GM12878 (cell line): ENCODE measurements around the gene NF1. TPM values are rescaled to one million over a fixed set of nuclear protein-coding genes. Genes with fewer than 3 reads are reported as not detected.
A peak's percentile ranks its signal among the peaks of the same experiment; 100 is the strongest.

Experiments used
- ATAC-seq: fragments of 200-7000 bp; cut with Tn5 transposase; 3 replicates; pipeline ENCODE4 v1.9.1; 2020; ENCODE audit warnings: mild to moderate bottlenecking, moderate library complexity
- BruUV-seq: library from RNA; stranded (reverse); fragments of 400-500 nt; replicated peaks from 2 replicates; lab custom pipeline; 2021; lab: Mats Ljungman, UMichigan
- CTCF ChIA-PET: fragments of 300-600 bp; sonication (Branson Sonifier 250); formaldehyde crosslinking; extraction: SDS; loops from one replicate; lab custom pipeline; 2021; ENCODE audit warnings: inconsistent platforms; lab: Yijun Ruan, JAX
- POLR2A ChIA-PET: fragments of 350-600 bp; formaldehyde crosslinking; extraction: SDS; loops from one replicate; lab custom pipeline; 2021; ENCODE audit warnings: inconsistent platforms; lab: Charles Lee
- RAD21 ChIA-PET: fragments of 300-600 bp; sonication (Branson Sonifier 250); formaldehyde crosslinking; loops from one replicate; lab custom pipeline; 2023; ENCODE audit warnings: antibody characterized with exemption; ENCODE audit not compliant: unreplicated experiment; lab: Charles Lee
- SMC1A ChIA-PET: fragments of 300-600 bp; sonication (Branson Sonifier 250); formaldehyde crosslinking; loops from one replicate; lab custom pipeline; 2023; ENCODE audit not compliant: unreplicated experiment, uncharacterized antibody; lab: Charles Lee
- DNase-seq: peaks from one replicate; pipeline ENCODE4 v3.0.0-alpha.2; 2011; ENCODE audit warnings: low read depth, low spot score
- FAIRE-seq: peaks from 3 replicates; lab custom pipeline; 2011; peaks lifted over from hg19 to GRCh38; lab: Jason Lieb, UNC
- H2AFZ ChIP-seq: 2 replicates; pipeline ENCODE4 v1.6.0; 2011; ENCODE audit warnings: low read depth, low read length, control low read depth; ENCODE audit not compliant: control insufficient read depth
- H3K27ac ChIP-seq: 2 replicates; pipeline ENCODE4 v1.5.1; 2011; ENCODE audit warnings: control low read depth; ENCODE audit not compliant: control insufficient read depth, insufficient read depth
- H3K27me3 ChIP-seq, 2 experiments: replicated peaks in 1 of 2; 2 replicates each; pipeline versions ENCODE4 v1.6.0 to v1.6.1; 2011; ENCODE audit warnings: low read length in 1 of 2; ENCODE audit not compliant: control insufficient read depth in 2 of 2, insufficient read depth in 2 of 2
- H3K36me3 ChIP-seq, 2 experiments: 2 replicates each; pipeline ENCODE4 v1.5.1; 2011; ENCODE audit warnings: low read length in 1 of 2; ENCODE audit not compliant: control insufficient read depth in 2 of 2, insufficient read depth in 2 of 2
- H3K4me1 ChIP-seq: 2 replicates; pipeline ENCODE4 v1.6.1; 2011; ENCODE audit warnings: mild to moderate bottlenecking, low read length, moderate library complexity, mixed read lengths; ENCODE audit not compliant: control insufficient read depth, insufficient read depth
- H3K4me2 ChIP-seq: 2 replicates; pipeline ENCODE4 v1.6.0; 2011; ENCODE audit warnings: control low read depth; ENCODE audit not compliant: control insufficient read depth, insufficient read depth
- H3K4me3 ChIP-seq: fragments of 200-600 bp; sonication (generic); 2 replicates; pipeline ENCODE4 v1.5.1; 2016
- H3K79me2 ChIP-seq: 2 replicates; pipeline ENCODE4 v1.6.0; 2011; ENCODE audit warnings: low read length; ENCODE audit not compliant: control insufficient read depth, insufficient read depth
- H3K9ac ChIP-seq: 2 replicates; pipeline ENCODE4 v1.8.0; 2011; ENCODE audit warnings: low read length, control low read depth, mixed read lengths; ENCODE audit not compliant: control insufficient read depth, insufficient read depth
- H3K9me3 ChIP-seq: replicated peaks from 3 replicates; pipeline ENCODE4 v1.5.1; 2011; ENCODE audit warnings: mild to moderate bottlenecking, low read length; ENCODE audit not compliant: control insufficient read depth, insufficient read depth
- H4K20me1 ChIP-seq: 2 replicates; pipeline ENCODE4 v1.6.0; 2011; ENCODE audit not compliant: control insufficient read depth, insufficient read depth
- BCLAF1 ChIP-seq: fragments of 450-650 bp; IDR thresholded peaks from 2 replicates; pipeline ENCODE4 v1.6.1; 2017; ENCODE audit warnings: antibody characterized with exemption, mild to moderate bottlenecking, moderate library complexity
- RUNX3 ChIP-seq: IDR thresholded peaks from 2 replicates; pipeline ENCODE4 v1.6.1; 2012; ENCODE audit warnings: low read length, inconsistent platforms
- SREBF1 ChIP-seq: IDR thresholded peaks from 2 replicates; pipeline ENCODE4 v1.6.1; 2012; ENCODE audit warnings: mild to moderate bottlenecking, low read length
- TCF12 ChIP-seq: IDR thresholded peaks from 2 replicates; pipeline ENCODE4 v1.6.1; 2011; ENCODE audit warnings: low read depth, mild to moderate bottlenecking, low read length
- WGBS: methylation state at CpG from one replicate; pipeline ENCODE4 v1.1.6; 2016; ENCODE audit warnings: low lambda C conversion rate; ENCODE audit not compliant: insufficient replicate concordance, insufficient coverage; ENCODE audit errors: missing lambda C conversion rate; 5-methylcytosine and 5-hydroxymethylcytosine counted together
- in situ Hi-C: fragments of 300-500 bp; cut with MboI; formaldehyde crosslinking; loops from 9 replicates; pipeline ENCODE4 v1.14.3; 2018; ENCODE audit warnings: mixed read lengths
- intact Hi-C: fragments of 100-400 bp; cut with micrococcal nuclease; formaldehyde crosslinking; loops from one replicate; pipeline ENCODE4 v1.14.2; 2022; ENCODE audit not compliant: unreplicated experiment
- polyA plus RNA-seq, 11 experiments: library from polyadenylated mRNA; depleted of rRNA in 4 of 11; unstranded in 6 of 11; stranded (reverse) in 5 of 11; fragments of >200 nt; fragmentation: Nextera tagmentation in 4 of 11; fragmentation: Illumina TruSeq in 1 of 11; extraction: Ambion mirVana in 4 of 11; extraction: Trizol in 1 of 11; gene quantifications; 1 replicate in 1 of 11; 2 replicates in 10 of 11; pipeline versions ENCODE4 v1.2.1 to v1.2.3, GENCODE V29; 2011 to 2016; ENCODE audit warnings: inconsistent platforms in 2 of 11, missing spikeins in 2 of 11, low read depth in 1 of 11
- total RNA-seq, 4 experiments: library from RNA; depleted of rRNA in 3 of 4; stranded (reverse); fragments of >200 nt in 3 of 4; fragmentation: Illumina TruSeq in 1 of 4; extraction: Trizol in 1 of 4; gene quantifications; 2 replicates each; pipeline versions ENCODE4 v1.2.1 to v1.2.3, GENCODE V29; 2013 to 2021

Gene NF1
- total and polyA plus RNA-seq, 10 of the 15 experiments (the other 5 are each of a cell fraction or from before 2014, with no cell fraction given), result 2.5 to 31.8 (median 16.6) TPM

GRCh38 chr17:31096106-31096436, 1.3 kb downstream of the NF1 start:
- intact Hi-C loops (loop anchor here (5.0 kb wide), 1 partner anchor 116 kb away; no protein-coding TSS in a partner anchor), in situ Hi-C loops (no loop called here)
- DNase-seq (no peak), FAIRE-seq (peak; percentile 77), ATAC-seq (peak; percentile 3; the same call in 2 of the 3 replicates)
- Histone ChIP-seq H3K4me3 (peak overlapping the region; percentile 100), H3K27me3 (no peaks in the 10 kb centered on the region), H3K27ac (peak overlapping the region; percentile 6; the same call in 1 of the 2 replicates), H3K4me1 (no peaks in the 10 kb centered on the region), H3K36me3 (no peaks in the 10 kb centered on the region), H3K79me2 (peaks cover 37% of the 10 kb centered on the region), H2AFZ (no peak overlapping the region; the same call in 1 of the 2 replicates), H3K9me3 (no peaks in the 10 kb centered on the region), H3K9ac (peak overlapping the region; percentile 13; the same call in 1 of the 2 replicates), H4K20me1 (no peaks in the 10 kb centered on the region), H3K4me2 (peak overlapping the region; percentile 87)
- no TSS peak for BruUV-seq
- WGBS, result 26% methylated on average over 5 of the region's 5 CpGs
- TF ChIP-seq BCLAF1 (no peak), RUNX3 (peak; percentile 44; the same call in 1 of the 2 replicates), TCF12 (0 out of 2 replicates have a peak, but pooled peaks have one; percentile 20), SREBF1 (no peak)
- SMC1A ChIA-PET, result interaction anchor here (0.7 to 2.1 kb wide), 10 partner anchors 9 to 793 kb away, joined by 3 to 8 read pairs (median 4); no protein-coding TSS in a partner anchor
- RAD21 ChIA-PET, result interaction anchor here (0.7 to 1.6 kb wide), 11 partner anchors 9 to 277 kb away, joined by 3 to 5 read pairs (median 3); no protein-coding TSS in a partner anchor
- CTCF ChIA-PET, result interaction anchor here (0.5 to 2.5 kb wide), 6 partner anchors 8 to 106 kb away, joined by 3 to 11 read pairs (median 4); no protein-coding TSS in a partner anchor
- POLR2A ChIA-PET, result interaction anchor here (0.6 to 1.9 kb wide), 8 partner anchors 12 to 71 kb away, joined by 3 to 7 read pairs (median 4); no protein-coding TSS in a partner anchor
